ENCODE data around the gene SNX8. TPM values are rescaled to one million over a fixed set of nuclear protein-coding genes. Genes with fewer than 3 reads are reported as not detected.

Gene SNX8
- total RNA-seq, 2 donors from 2014 or later, result 53.0 to 53.2 TPM

- Mint-ChIP-seq H3K36me3 (ENCODE audit: low read depth) (peaks cover 31% of the 10 kb centered on the region), H3K4me3 (no peak overlapping the region), H3K9me3 (no peaks in the 10 kb centered on the region), H3K27ac (no peak overlapping the region), H3K4me1 (peaks cover 13% of the 10 kb centered on the region), H3K27me3 (ENCODE audit: insufficient read depth) (no peaks in the 10 kb centered on the region)
- Histone ChIP-seq H3K4me3 (ENCODE audit: low read length) (no peak overlapping the region), H3K9me3 (ENCODE audit: control insufficient read depth, low read length) (no peaks in the 10 kb centered on the region), H3K4me1 (ENCODE audit: control insufficient read depth, insufficient read depth, low read length) (peaks cover 6% of the 10 kb centered on the region), H3K27me3 (ENCODE audit: control insufficient read depth, insufficient read depth, low read length, poor library complexity, severe bottlenecking) (no peaks in the 10 kb centered on the region), H3K9ac (ENCODE audit: extremely low read depth, low read length, poor library complexity, severe bottlenecking) (no peak overlapping the region), H3K36me3 (ENCODE audit: control insufficient read depth, insufficient read depth, low read length) (peaks cover 5% of the 10 kb centered on the region), H3K27ac (ENCODE audit: low read depth, low read length) (no peak overlapping the region)
- WGBS, 2 experiments (ENCODE audit: insufficient coverage in 1 of 2, insufficient read length in 1 of 2), result 93 to 94% methylated on average over 8 to 11 of the region's 11 CpGs
- no peak for DNase-seq
- TF ChIP-seq CTCF (conservative IDR thresholded peaks at IDR 0.05), result no peak
Measured at GRCh38 chr7:2278026-2278425, 36.2 kb downstream of the SNX8 start.

- no peaks in the 10 kb centered on the region for H3K9me3 Mint-ChIP-seq
- Histone ChIP-seq H3K4me1 (ENCODE audit: control insufficient read depth, insufficient read depth, low read length) (peaks cover 8% of the 10 kb centered on the region), H3K27ac (ENCODE audit: low read depth, low read length) (no peak overlapping the region), H3K9me3 (ENCODE audit: control insufficient read depth, low read length) (no peaks in the 10 kb centered on the region), H3K4me3 (ENCODE audit: low read length) (no peak overlapping the region), H3K9ac (ENCODE audit: extremely low read depth, low read length, poor library complexity, severe bottlenecking) (no peak overlapping the region), H3K27me3 (ENCODE audit: control insufficient read depth, insufficient read depth, low read length, poor library complexity, severe bottlenecking) (no peaks in the 10 kb centered on the region), H3K36me3 (ENCODE audit: control insufficient read depth, insufficient read depth, low read length) (peaks cover 9% of the 10 kb centered on the region)
- H3K36me3 Mint-ChIP-seq (ENCODE audit: low read depth), result peaks cover 39% of the 10 kb centered on the region
- no peak for DNase-seq
- no peaks in the 10 kb centered on the region for H3K27me3 Mint-ChIP-seq (ENCODE audit: insufficient read depth)
- no peak for TF ChIP-seq CTCF (conservative IDR thresholded peaks at IDR 0.05)
- peaks cover 11% of the 10 kb centered on the region for H3K4me1 Mint-ChIP-seq
- no peak overlapping the region for H3K27ac Mint-ChIP-seq
- no peak overlapping the region for H3K4me3 Mint-ChIP-seq
- 91 to 97% methylated on average over 17 to 18 of the region's 18 CpGs for WGBS, 2 experiments (ENCODE audit: insufficient coverage in 1 of 2, insufficient read length in 1 of 2)
Measured at GRCh38 chr7:2276107-2276506, 38.1 kb downstream of the SNX8 start.

GRCh38 chr7:2275101-2275500 lies 39.1 kb downstream of the SNX8 start:
- no peak for DNase-seq
- Mint-ChIP-seq H3K27me3 (ENCODE audit: insufficient read depth) (no peaks in the 10 kb centered on the region), H3K4me1 (peaks cover 17% of the 10 kb centered on the region), H3K36me3 (ENCODE audit: low read depth) (peaks cover 39% of the 10 kb centered on the region), H3K4me3 (no peak overlapping the region), H3K9me3 (no peaks in the 10 kb centered on the region), H3K27ac (no peak overlapping the region)
- Histone ChIP-seq H3K36me3 (ENCODE audit: control insufficient read depth, insufficient read depth, low read length) (peaks cover 12% of the 10 kb centered on the region), H3K9ac (ENCODE audit: extremely low read depth, low read length, poor library complexity, severe bottlenecking) (no peak overlapping the region), H3K27me3 (ENCODE audit: control insufficient read depth, insufficient read depth, low read length, poor library complexity, severe bottlenecking) (no peaks in the 10 kb centered on the region), H3K4me3 (ENCODE audit: low read length) (no peak overlapping the region), H3K9me3 (ENCODE audit: control insufficient read depth, low read length) (no peaks in the 10 kb centered on the region), H3K27ac (ENCODE audit: low read depth, low read length) (no peak overlapping the region), H3K4me1 (ENCODE audit: control insufficient read depth, insufficient read depth, low read length) (peaks cover 14% of the 10 kb centered on the region)
- WGBS, 2 experiments (ENCODE audit: insufficient coverage in 1 of 2, insufficient read length in 1 of 2), result 90 to 92% methylated on average over 15 to 18 of the region's 18 CpGs
- no peak for TF ChIP-seq CTCF (conservative IDR thresholded peaks at IDR 0.05)

Data from endodermal cell (in vitro differentiated cells).